Astrocyte of the spinal cord (primary cell): ENCODE data around the gene FMN1.
A peak's percentile ranks its signal among the peaks of the same experiment; 100 is the strongest.

Experiments
- DNase-seq: peaks from one replicate; pipeline ENCODE4 v3.0.0; 2011; ENCODE audit warnings: low read depth, low spot score
- H3K4me3 ChIP-seq: 2 replicates; pipeline ENCODE4 v1.5.1; 2011; ENCODE audit warnings: low read depth, mild to moderate bottlenecking, low read length, moderate library complexity
- in situ Hi-C: cut with HindIII; loops from 2 replicates; pipeline ENCODE4 v1.10.0; 2017; ENCODE audit warnings: low sequenced_read_pairs
- TF ChIP-seq, protein P1 (sequence below): IDR thresholded peaks from 2 replicates; pipeline ENCODE4 v1.5.1; 2012; ENCODE audit warnings: low read depth, mild to moderate bottlenecking, low read length, inconsistent platforms

FMN1 gene

GRCh38 chr15:33104212-33104611, 90.3 kb downstream of the FMN1 start:
- peak; percentile 82 for DNase-seq

DNA sequence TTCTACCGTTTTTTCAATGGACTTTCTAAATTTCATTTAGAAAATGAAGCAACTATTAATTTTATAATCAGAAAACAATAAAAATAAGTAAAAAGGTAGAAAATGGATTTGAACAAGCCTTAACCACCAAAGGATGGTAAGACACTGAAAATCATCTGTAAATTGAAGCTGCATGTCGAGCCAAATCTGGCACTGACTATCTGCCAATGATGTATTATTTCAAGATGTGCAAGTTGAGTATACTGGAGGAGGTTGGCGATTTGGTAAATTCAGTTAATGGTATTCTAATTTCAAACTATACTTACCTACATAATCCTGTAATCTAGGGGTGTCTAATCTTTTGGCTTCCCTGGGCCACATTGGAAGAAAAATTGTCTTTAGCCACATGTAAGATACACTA, 93.5 kb downstream of the FMN1 start:
- no peak for DNase-seq
- TF ChIP-seq, protein P1, sequence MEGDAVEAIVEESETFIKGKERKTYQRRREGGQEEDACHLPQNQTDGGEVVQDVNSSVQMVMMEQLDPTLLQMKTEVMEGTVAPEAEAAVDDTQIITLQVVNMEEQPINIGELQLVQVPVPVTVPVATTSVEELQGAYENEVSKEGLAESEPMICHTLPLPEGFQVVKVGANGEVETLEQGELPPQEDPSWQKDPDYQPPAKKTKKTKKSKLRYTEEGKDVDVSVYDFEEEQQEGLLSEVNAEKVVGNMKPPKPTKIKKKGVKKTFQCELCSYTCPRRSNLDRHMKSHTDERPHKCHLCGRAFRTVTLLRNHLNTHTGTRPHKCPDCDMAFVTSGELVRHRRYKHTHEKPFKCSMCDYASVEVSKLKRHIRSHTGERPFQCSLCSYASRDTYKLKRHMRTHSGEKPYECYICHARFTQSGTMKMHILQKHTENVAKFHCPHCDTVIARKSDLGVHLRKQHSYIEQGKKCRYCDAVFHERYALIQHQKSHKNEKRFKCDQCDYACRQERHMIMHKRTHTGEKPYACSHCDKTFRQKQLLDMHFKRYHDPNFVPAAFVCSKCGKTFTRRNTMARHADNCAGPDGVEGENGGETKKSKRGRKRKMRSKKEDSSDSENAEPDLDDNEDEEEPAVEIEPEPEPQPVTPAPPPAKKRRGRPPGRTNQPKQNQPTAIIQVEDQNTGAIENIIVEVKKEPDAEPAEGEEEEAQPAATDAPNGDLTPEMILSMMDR: no peak
- in situ Hi-C loops: no loop called here

More at GRCh38 chr15:33104212-33104611, 90.3 kb downstream of the FMN1 start:
- in situ Hi-C loops: no loop called here
- TF ChIP-seq, protein P1: no peak
- no peak overlapping the region for H3K4me3 ChIP-seq

DNA sequence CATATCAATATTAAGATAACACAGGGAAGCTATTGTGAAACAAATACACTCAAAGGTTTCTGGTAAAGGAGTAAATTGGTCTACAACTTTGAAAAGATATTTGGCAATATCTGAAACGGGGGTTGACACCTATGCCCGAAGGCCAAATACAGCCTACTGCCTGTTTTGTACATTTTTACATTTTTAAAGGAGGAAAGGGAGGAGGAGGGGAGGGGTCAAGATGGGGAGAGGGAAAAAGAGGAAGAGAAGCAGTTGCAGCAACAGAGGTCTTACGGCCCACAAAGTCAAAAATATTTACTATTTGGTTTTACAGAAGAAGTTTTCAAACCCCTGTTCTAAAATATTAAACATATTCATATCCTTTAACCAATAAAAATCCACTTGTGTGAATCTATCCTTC, 94.2 kb downstream of the FMN1 start:
- H3K4me3 ChIP-seq: no peak overlapping the region
- TF ChIP-seq, protein P1: no peak
- DNase-seq: no peak
- in situ Hi-C loops: no loop called here

More for the DNA sequence above, 93.5 kb downstream of the FMN1 start:
- no peak overlapping the region for H3K4me3 ChIP-seq

GRCh38 chr15:33099739-33100138, 94.8 kb downstream of the FMN1 start:
- H3K4me3 ChIP-seq: no peak overlapping the region
- no peak for DNase-seq
- TF ChIP-seq, protein P1: no peak
- in situ Hi-C loops: no loop called here

GRCh38 chr15:33099213-33099612, 95.3 kb downstream of the FMN1 start:
- in situ Hi-C loops: no loop called here
- TF ChIP-seq, protein P1: no peak
- H3K4me3 ChIP-seq: no peak overlapping the region
- no peak for DNase-seq

DNA sequence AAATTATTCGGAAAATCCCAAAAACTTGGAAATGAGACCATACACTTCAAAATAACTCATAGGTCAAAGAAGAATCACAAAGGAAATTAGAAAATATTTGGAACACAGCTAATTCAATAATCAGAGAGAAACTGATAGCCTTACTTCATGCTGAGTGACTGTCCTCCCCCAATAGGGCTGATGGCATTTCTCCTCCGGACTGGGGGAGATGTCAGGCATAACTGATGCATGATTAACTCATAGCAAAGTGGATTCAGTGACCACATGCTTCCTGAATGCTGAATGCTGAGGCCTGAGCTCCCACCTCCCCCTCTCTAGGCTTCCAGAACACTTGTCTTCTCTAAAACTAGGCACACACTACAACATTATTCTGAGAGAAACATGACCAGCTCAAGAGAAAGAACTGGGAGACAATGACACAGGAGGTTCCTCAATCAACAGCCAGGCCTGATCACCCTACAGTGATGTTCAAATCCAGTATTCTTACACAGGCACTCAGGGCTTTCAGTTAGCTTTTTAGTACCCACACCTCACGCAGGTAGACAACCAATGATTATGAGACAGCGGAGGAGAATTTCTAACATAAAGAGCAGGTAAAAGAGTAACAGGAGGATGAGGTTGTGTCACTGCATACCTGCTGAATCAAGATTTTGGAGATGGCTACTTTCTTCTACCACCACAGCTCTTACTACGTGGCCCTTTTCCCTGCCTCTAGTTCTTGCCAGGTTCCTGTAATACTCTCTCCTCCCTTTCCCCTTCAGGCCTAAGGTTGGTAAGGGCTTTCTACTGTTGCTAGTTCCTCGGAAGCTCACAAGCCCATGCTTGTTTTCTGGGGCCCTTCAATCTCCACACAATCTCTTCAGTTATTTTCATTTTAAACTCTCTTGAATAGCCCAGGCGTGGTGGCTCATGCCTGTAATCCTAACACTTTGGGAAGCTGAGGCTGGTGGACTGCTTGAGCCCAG, 96.1 kb downstream of the FMN1 start:
- H3K4me3 ChIP-seq: no peak overlapping the region
- TF ChIP-seq, protein P1: no peak
- DNase-seq: peak; percentile 79
- in situ Hi-C loops: no loop called here
